AG10803 (cell line): ENCODE data around the gene CEBPG.

Experiments
- DNase-seq: peaks from one replicate; pipeline ENCODE4 v3.0.0; 2010; ENCODE audit warnings: low read depth
- H3K4me3 ChIP-seq: 2 replicates; pipeline ENCODE4 v1.5.1; 2011; ENCODE audit warnings: mild to moderate bottlenecking, low read length, control low read depth
- CTCF ChIP-seq: conservative IDR thresholded peaks from 2 replicates; pipeline ENCODE4 v1.5.1; 2011; ENCODE audit warnings: mild to moderate bottlenecking, low read length, control low read depth, inconsistent platforms

CEBPG gene

GRCh38 chr19:33413426-33413725 lies 39.9 kb downstream of the CEBPG start:
- H3K4me3 ChIP-seq: no peak overlapping the region
- no peak for DNase-seq
- no peak for TF ChIP-seq CTCF

GRCh38 chr19:33413868-33414666 lies 40.6 kb downstream of the CEBPG start:
- DNase-seq: no peak
- TF ChIP-seq CTCF: no peak
- no peak overlapping the region for H3K4me3 ChIP-seq

- TF ChIP-seq CTCF: no peak
- no peak for DNase-seq
- H3K4me3 ChIP-seq: no peak overlapping the region
Observed at GRCh38 chr19:33414667-33415605, 41.4 kb downstream of the CEBPG start.

GRCh38 chr19:33416307-33417215 lies 43.1 kb downstream of the CEBPG start:
- DNase-seq: peak; percentile 44

GRCh38 chr19:33417751-33418150 lies 44.2 kb downstream of the CEBPG start:
- no peak for DNase-seq
- H3K4me3 ChIP-seq: no peak overlapping the region
- TF ChIP-seq CTCF: no peak

More at GRCh38 chr19:33416307-33417215, 43.1 kb downstream of the CEBPG start:
- TF ChIP-seq CTCF: peak; percentile 66
- no peak overlapping the region for H3K4me3 ChIP-seq

- no peak overlapping the region for H3K4me3 ChIP-seq
- no peak for DNase-seq
- TF ChIP-seq CTCF: no peak
Observed at GRCh38 chr19:33418461-33418860, 45.0 kb downstream of the CEBPG start.
